Colonic mucosa (tissue), 4 donors: ENCODE data around the gene STK39. TPM values are rescaled to one million over a fixed set of nuclear protein-coding genes. Genes with fewer than 3 reads are reported as not detected.
A peak's percentile ranks its signal among the peaks of the same experiment; 100 is the strongest.

Experiments used
- DNase-seq: peaks from one replicate; pipeline ENCODE4 v3.0.0-alpha.2; 2020
- H3K27ac ChIP-seq: fragments of 200-600 bp; one replicate; pipeline ENCODE4 v1.8.0; 2021
- H3K27me3 ChIP-seq: fragments of 200-600 bp; one replicate; pipeline ENCODE4 v1.8.0; 2021
- H3K36me3 ChIP-seq: fragments of 200-600 bp; one replicate; pipeline ENCODE4 v1.8.0; 2021
- H3K4me1 ChIP-seq: fragments of 200-600 bp; one replicate; pipeline ENCODE4 v1.8.0; 2021; ENCODE audit warnings: mild to moderate bottlenecking
- H3K4me3 ChIP-seq: fragments of 200-600 bp; one replicate; pipeline ENCODE4 v1.8.0; 2021
- H3K9ac ChIP-seq, 2 donors: one replicate each; pipeline ENCODE4 v1.7.0; 2013; ENCODE audit warnings: control low read depth in 2 of 2, low read depth in 2 of 2, low read length in 2 of 2
- H3K9me3 ChIP-seq: fragments of 200-600 bp; one replicate; pipeline ENCODE4 v1.8.0; 2021
- CTCF ChIP-seq: fragments of 200-600 bp; IDR thresholded peaks from one replicate; pipeline ENCODE4 v1.8.0; 2022; ENCODE audit warnings: antibody characterized with exemption, mild to moderate bottlenecking
- intact Hi-C: fragments of 100-400 bp; cut with DNase I; formaldehyde crosslinking; loops from one replicate; pipeline ENCODE4 v1.14.1; 2022
- total RNA-seq, 2 donors: library from RNA; stranded (reverse); fragmentation: NEBNext Ultra II Directional in 1 of 2; extraction: Animal tissue kit (Norgen Biotek cat#: 25700) in 1 of 2; gene quantifications; one replicate each; pipeline ENCODE4 v1.2.1, GENCODE V29; 2021
- donor health status: healthy.
- donor health status: DM: no; HTN: no; CAD: no.
- donor health status: DM: no; HTN: no; CAD: no.

Gene STK39
- total RNA-seq: 10 to 100 TPM; 35.9 to 41.2 TPM

DNA sequence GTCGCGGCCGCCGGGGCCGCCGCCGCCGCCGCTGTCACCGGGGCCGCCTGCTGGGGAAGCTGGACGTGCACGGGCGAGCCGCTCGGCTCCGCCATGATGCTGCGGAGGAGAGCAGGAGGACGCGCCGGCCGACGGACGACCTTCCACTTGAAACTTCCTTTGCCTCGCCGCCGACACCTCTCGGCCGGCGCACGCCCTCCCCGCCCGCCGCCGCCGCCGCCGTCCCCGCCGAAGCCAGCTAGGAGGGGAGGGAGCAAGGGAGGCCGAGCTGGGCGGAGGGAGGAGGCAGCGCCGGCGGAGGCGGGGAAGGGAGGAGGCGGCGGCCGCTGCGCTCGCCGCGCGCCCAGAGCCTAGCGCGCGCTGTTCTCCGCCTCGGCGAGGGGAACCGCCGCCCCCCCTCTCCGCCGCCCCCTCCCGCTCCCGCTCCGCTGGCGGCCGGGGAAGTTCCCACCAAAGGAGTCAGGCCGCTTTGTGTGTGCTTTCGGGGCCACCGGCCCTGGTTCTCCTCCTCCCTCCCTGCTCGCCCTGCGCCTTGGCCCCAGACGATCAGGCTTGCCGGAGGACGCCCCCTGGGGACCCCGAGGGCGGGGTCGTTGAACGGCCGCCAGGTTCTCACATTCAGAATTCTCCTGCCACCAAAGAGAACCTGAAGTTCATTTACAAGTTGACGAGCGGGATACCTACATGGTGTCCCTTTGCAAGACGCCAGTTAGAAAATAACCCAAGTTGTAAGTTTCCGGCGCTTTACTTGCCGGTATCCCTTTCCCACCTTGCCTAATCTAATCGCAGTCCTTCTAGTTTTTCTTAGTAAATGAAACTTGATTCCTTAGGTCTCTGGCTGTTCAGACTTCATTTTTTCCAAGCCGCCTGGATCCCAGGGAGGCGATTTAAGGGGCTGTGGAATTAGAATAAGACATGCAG is at the start of gene STK39:
STK39 (minus strand) TSS at position 255 of the 921 bp plus-strand sequence; CDS start at position 95, 160 bp downstream.
- H3K27me3 ChIP-seq: no peaks in the 10 kb centered on the region

DNA sequence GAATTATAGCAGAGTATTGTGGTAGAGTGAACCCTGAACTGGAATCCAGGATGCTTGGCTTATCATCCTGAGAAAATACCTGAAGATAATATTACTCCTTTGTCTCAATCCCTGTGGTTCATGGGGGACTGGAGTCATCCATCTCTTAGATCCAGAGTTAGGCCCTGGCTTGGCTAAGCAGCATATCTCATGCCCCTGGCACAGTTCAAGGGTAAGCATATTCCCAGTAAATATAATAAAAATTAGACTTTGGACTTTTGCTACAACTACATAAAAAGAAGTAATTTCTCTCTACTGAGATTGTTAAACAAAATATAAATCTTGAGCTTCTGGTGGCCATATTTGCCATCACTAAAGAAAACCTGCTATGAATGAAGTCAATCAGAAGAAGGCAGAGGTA is 47.7 kb upstream of the STK39 start:
- H3K4me3 ChIP-seq: no peak overlapping the region
- H3K9ac ChIP-seq: no peak overlapping the region
- intact Hi-C loops: no loop called here
- H3K27me3 ChIP-seq: no peaks in the 10 kb centered on the region
- H3K27ac ChIP-seq: no peak overlapping the region
- no peak for TF ChIP-seq CTCF
- H3K36me3 ChIP-seq: no peaks in the 10 kb centered on the region
- peak; percentile 47 for DNase-seq
- peaks cover 4% of the 10 kb centered on the region for H3K4me1 ChIP-seq
- H3K9me3 ChIP-seq: no peaks in the 10 kb centered on the region

More for the DNA sequence above, at the start of gene STK39:
- peak within 1 kb of the TSS; percentile 86 for H3K27ac ChIP-seq
- H3K9me3 ChIP-seq: no peaks in the 10 kb centered on the region
- H3K36me3 ChIP-seq: no peaks in the 10 kb centered on the region
- H3K4me3 ChIP-seq: peak within 1 kb of the TSS; percentile 75
- DNase-seq: peak; percentile 76
- peak within 1 kb of the TSS; percentile 78 to 94 for H3K9ac ChIP-seq
- intact Hi-C loops: loop anchor here (5.0 kb wide), 1 partner anchor 110 kb away; no protein-coding TSS in a partner anchor
- peaks cover 13% of the 10 kb centered on the region for H3K4me1 ChIP-seq
- no peak for TF ChIP-seq CTCF

GRCh38 chr2:168294409-168294808 is 47.0 kb upstream of the STK39 start:
- H3K9ac ChIP-seq: no peak overlapping the region
- intact Hi-C loops: no loop called here
- H3K27ac ChIP-seq: no peak overlapping the region
- no peak for DNase-seq
- H3K27me3 ChIP-seq: no peaks in the 10 kb centered on the region
- no peak overlapping the region for H3K4me3 ChIP-seq
- no peaks in the 10 kb centered on the region for H3K9me3 ChIP-seq
- H3K4me1 ChIP-seq: peaks cover 5% of the 10 kb centered on the region
- no peaks in the 10 kb centered on the region for H3K36me3 ChIP-seq
- no peak for TF ChIP-seq CTCF

DNA sequence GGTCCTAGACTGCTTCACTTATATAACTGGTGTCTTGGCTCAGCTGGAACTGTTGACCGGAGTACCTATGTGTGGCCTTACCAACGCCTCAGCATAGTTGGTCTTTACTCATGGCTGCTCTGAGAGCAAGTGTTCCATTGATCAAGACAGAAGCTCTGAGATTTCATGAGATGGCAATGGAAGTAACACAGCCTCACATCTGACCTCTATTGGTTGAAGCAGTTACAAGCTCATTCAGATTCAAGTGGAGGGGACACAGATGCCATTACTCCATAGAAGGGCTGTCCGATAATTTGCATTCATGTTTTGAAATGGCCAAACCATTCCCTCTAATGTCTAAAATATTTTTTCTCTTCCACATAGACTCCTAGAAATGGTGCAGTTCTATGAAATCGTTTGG is 46.4 kb upstream of the STK39 start:
- no peak overlapping the region for H3K27ac ChIP-seq
- H3K4me3 ChIP-seq: no peak overlapping the region
- peaks cover 5% of the 10 kb centered on the region for H3K4me1 ChIP-seq
- H3K9me3 ChIP-seq: no peaks in the 10 kb centered on the region
- no peak for DNase-seq
- no peaks in the 10 kb centered on the region for H3K36me3 ChIP-seq
- TF ChIP-seq CTCF: no peak
- H3K27me3 ChIP-seq: no peaks in the 10 kb centered on the region
- intact Hi-C loops: no loop called here
- H3K9ac ChIP-seq: no peak overlapping the region

DNA sequence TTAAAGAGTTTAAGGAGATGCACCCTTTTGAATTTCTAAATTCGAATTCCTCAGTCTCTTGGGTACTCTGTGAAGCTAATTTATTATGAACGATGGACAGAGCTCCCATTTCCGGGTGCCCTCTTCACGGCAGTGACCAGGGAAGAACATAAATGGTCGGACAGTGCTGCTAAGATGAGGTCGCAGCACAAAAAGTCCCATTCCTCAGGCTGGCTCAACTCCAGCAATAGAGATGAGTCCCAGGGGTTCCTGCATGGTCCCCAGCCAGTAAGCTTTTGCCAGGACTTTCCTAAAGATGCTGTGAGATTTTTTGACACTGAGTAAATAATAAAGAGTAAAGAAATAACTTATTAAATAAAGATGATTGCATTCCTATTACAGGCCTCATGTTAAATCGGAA is 43.0 kb upstream of the STK39 start:
- H3K4me3 ChIP-seq: no peak overlapping the region
- no peaks in the 10 kb centered on the region for H3K9me3 ChIP-seq
- H3K27ac ChIP-seq: no peak overlapping the region
- H3K9ac ChIP-seq: no peak overlapping the region
- intact Hi-C loops: no loop called here
- H3K27me3 ChIP-seq: no peaks in the 10 kb centered on the region
- DNase-seq: no peak
- no peak for TF ChIP-seq CTCF
- H3K4me1 ChIP-seq: peaks cover 5% of the 10 kb centered on the region
- no peaks in the 10 kb centered on the region for H3K36me3 ChIP-seq
